Measurements from ENCODE around the gene TEX51.

- TF ChIP-seq CTCF (IDR thresholded peaks at IDR 0.05): no peak
- no peak for TF ChIP-seq POLR2A (IDR thresholded peaks at IDR 0.05)
Observed at GRCh38 chr2:126877041-126877440, 21.6 kb upstream of the TEX51 start.
